Omental fat pad (tissue), 4 donors: Measurements from ENCODE around the gene TNNI3K. TPM values are rescaled to one million over a fixed set of nuclear protein-coding genes. Genes with fewer than 3 reads are reported as not detected.

ENCODE experiments used
- ATAC-seq: fragments of 150-250 bp; one replicate; pipeline ENCODE4 v1.9.1; 2016; ENCODE audit warnings: mild to moderate bottlenecking, moderate library complexity; ENCODE audit not compliant: low FRiP score
- DNase-seq: peaks from one replicate; pipeline ENCODE4 v3.0.0-alpha.2; 2019; ENCODE audit warnings: low spot score
- CTCF ChIP-seq, 3 donors: fragments of 450-650 bp; IDR thresholded peaks; one replicate each; pipeline ENCODE4 v1.5.1; 2016 to 2017; ENCODE audit warnings: antibody characterized with exemption in 3 of 3, mild to moderate bottlenecking in 3 of 3, moderate library complexity in 2 of 3
- total RNA-seq, 4 donors: library from RNA; depleted of rRNA; stranded (reverse); fragments of >200 nt; gene quantifications; one replicate each; pipeline ENCODE4 v1.1.0, GENCODE V29; 2016

The TNNI3K gene
- total RNA-seq, 4 donors from 2014 or later = 1.4 to 3.6 TPM; not detected in 2

- ATAC-seq (no peak), DNase-seq (no peak)
- TF ChIP-seq CTCF (IDR thresholded peaks at IDR 0.05) = no peak
Observed at GRCh38 chr1:74502432-74502831, 267.2 kb downstream of the TNNI3K start.

GRCh38 chr1:74502858-74503257, 267.7 kb downstream of the TNNI3K start:
- ATAC-seq (no peak), DNase-seq (no peak)
- no peak for TF ChIP-seq CTCF (IDR thresholded peaks at IDR 0.05)

GRCh38 chr1:74504125-74504932, 269.1 kb downstream of the TNNI3K start:
- DNase-seq = no peak
- no peak for ATAC-seq
- no peak for TF ChIP-seq CTCF (IDR thresholded peaks at IDR 0.05)

GRCh38 chr1:74504933-74505512, 269.8 kb downstream of the TNNI3K start:
- DNase-seq = no peak
- TF ChIP-seq CTCF (IDR thresholded peaks at IDR 0.05) = no peak
- ATAC-seq = no peak

- TF ChIP-seq CTCF (IDR thresholded peaks at IDR 0.05) = no peak
- DNase-seq = no peak
- ATAC-seq = no peak
Observed at GRCh38 chr1:74505928-74506710, 270.9 kb downstream of the TNNI3K start.

- TF ChIP-seq CTCF (IDR thresholded peaks at IDR 0.05) = no peak
- no peak for ATAC-seq
- DNase-seq = no peak
Observed at GRCh38 chr1:74508449-74508848, 273.3 kb downstream of the TNNI3K start.
